COR-L47 (cell line): Measurements from ENCODE around the gene PIEZO2.
"Not testable (repeated sequence)": the region's sequence is repeated elsewhere in the genome, so short reads cannot be mapped to it uniquely, and the experiment has no call there.

Experiments
- DNase-seq: peaks from one replicate; lab custom pipeline; 2025; lab: John Stamatoyannopoulos, UW

PIEZO2 gene

GRCh38 chr18:10973567-10974203 is 175.7 kb downstream of the PIEZO2 start:
- DNase-seq, result no peak

- no peak for DNase-seq
Observed at GRCh38 chr18:10971717-10972116, 177.7 kb downstream of the PIEZO2 start.

GRCh38 chr18:10965119-10965518 is 184.2 kb downstream of the PIEZO2 start:
- DNase-seq, result no peak

- no peak for DNase-seq
Observed at GRCh38 chr18:10953672-10954071, 195.7 kb downstream of the PIEZO2 start.

GRCh38 chr18:10951631-10952544 is 197.5 kb downstream of the PIEZO2 start:
- DNase-seq, result no peak

GRCh38 chr18:10950876-10951630 is 198.3 kb downstream of the PIEZO2 start:
- DNase-seq, result no peak

- no peak for DNase-seq
Observed at GRCh38 chr18:10950080-10950875, 199.1 kb downstream of the PIEZO2 start.

- DNase-seq, result no peak
Observed at GRCh38 chr18:10949655-10950054, 199.7 kb downstream of the PIEZO2 start.

- no peak for DNase-seq
Observed at GRCh38 chr18:10948421-10948820, 200.9 kb downstream of the PIEZO2 start.

- no peak for DNase-seq
Observed at GRCh38 chr18:10946058-10946457, 203.3 kb downstream of the PIEZO2 start.

GRCh38 chr18:10942998-10943397 is 206.4 kb downstream of the PIEZO2 start:
- DNase-seq, result no peak

- no peak for DNase-seq
Observed at GRCh38 chr18:10939822-10940221, 209.5 kb downstream of the PIEZO2 start.

GRCh38 chr18:10937743-10938640 is 211.4 kb downstream of the PIEZO2 start:
- DNase-seq, result no peak

- DNase-seq, result no peak
Observed at GRCh38 chr18:10936176-10937053, 213.0 kb downstream of the PIEZO2 start.

GRCh38 chr18:10935588-10935987 is 213.8 kb downstream of the PIEZO2 start:
- DNase-seq, result no peak

- not testable (repeated sequence) for DNase-seq
Observed at GRCh38 chr18:10933648-10934047, 215.7 kb downstream of the PIEZO2 start.

- no peak for DNase-seq
Observed at GRCh38 chr18:10930076-10930475, 219.3 kb downstream of the PIEZO2 start.

GRCh38 chr18:10928772-10929373 is 220.5 kb downstream of the PIEZO2 start:
- DNase-seq, result no peak
